ENCODE results near the gene TMF1. TPM values are rescaled to one million over a fixed set of nuclear protein-coding genes. Genes with fewer than 3 reads are reported as not detected.

Gene TMF1
- polyA plus RNA-seq, 1 of the 3 experiments (the other 2 are of a cell fraction), result 3.2 TPM

- WGBS (ENCODE audit: low lambda C conversion rate), result 100% methylated on average over 2 of the region's 3 CpGs
These were observed 66.9 kb downstream of the TMF1 start for GRCh38 chr3:68985146-68985790.

DNA sequence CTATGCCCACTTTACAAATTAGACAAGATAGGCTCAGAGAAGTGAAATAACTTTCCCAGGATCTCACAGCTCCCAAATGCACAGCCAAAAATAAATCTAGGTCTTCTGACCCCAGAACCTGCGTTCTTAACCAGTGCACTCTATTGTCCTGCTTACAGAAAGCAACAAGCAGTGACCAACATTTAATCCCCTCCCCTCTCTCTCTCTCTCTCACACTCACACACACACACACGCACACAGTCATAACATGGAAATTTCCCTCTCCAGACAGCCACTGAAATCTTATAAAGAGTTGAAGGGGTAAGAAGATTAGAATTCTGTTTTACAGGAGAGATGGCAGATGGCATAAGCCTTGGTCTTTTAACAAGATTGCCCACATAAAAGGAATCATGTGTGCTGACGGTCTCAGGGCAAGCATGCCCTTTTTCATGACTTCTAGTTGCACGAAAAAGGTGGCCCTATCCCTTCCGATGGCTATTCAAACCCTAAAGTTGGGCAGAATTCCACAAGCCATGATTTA, 68.1 kb downstream of the TMF1 start:
- H3K27ac ChIP-seq (ENCODE audit: low read depth in 2 of 2, low read length in 1 of 2), result no peak overlapping the region
- H3K36me3 ChIP-seq (replicated peaks in 1 of 2; ENCODE audit: control insufficient read depth in 1 of 2, insufficient read depth in 2 of 2, low read length in 1 of 2), result peaks cover 54 to 73% of the 10 kb centered on the region in 2 experiments
- no peaks in the 10 kb centered on the region for H3F3A ChIP-seq (replicated peaks; ENCODE audit: insufficient read depth)
- no peak overlapping the region for H3K4me3 ChIP-seq (ENCODE audit: low read depth in 2 of 2, low read length in 1 of 2)
- no peaks in the 10 kb centered on the region for H3K9me2 ChIP-seq
- WGBS (ENCODE audit: low lambda C conversion rate), result 92% methylated on average over 5 of the region's 5 CpGs
- no peaks in the 10 kb centered on the region for H3K9me3 ChIP-seq
- ChIA-PET CTCF (interaction anchor here (1.5 kb wide), 1 partner anchor 12 kb away, joined by 4 read pairs; no protein-coding TSS in a partner anchor), POLR2A (no interaction called here)
- no peak overlapping the region for H2AFZ ChIP-seq (ENCODE audit: low read depth)
- no peaks in the 10 kb centered on the region for H3K79me2 ChIP-seq (ENCODE audit: insufficient read depth)
- no peak overlapping the region for H3K4me2 ChIP-seq
- H3K4me1 ChIP-seq (ENCODE audit: control insufficient read depth in 1 of 2, insufficient read depth in 2 of 2, low read depth in 1 of 2, low read length in 1 of 2), result 0 out of 4 replicates have a peak, but pooled peaks cover 0 to 2% of the 10 kb centered on the region in 2 experiments
- no peaks in the 10 kb centered on the region for H4K20me1 ChIP-seq (ENCODE audit: insufficient read depth)
- no peak overlapping the region for H3K9ac ChIP-seq
- no peak for DNase-seq
- TF ChIP-seq GABPA (IDR thresholded peaks at IDR 0.05; ENCODE audit: low read depth) (no peak), TEAD4 (IDR thresholded peaks at IDR 0.05; ENCODE audit: borderline replicate concordance, insufficient read depth) (no peak), MEF2A (IDR thresholded peaks at IDR 0.05; ENCODE audit: borderline replicate concordance, low read depth) (no peak), CHD2 (IDR thresholded peaks at IDR 0.05; ENCODE audit: low read length, partially characterized antibody) (no peak), JUND (IDR thresholded peaks at IDR 0.05) (no peak), TAF1 (IDR thresholded peaks at IDR 0.05; ENCODE audit: borderline replicate concordance, low read depth, low read length) (no peak), RAD21 (IDR thresholded peaks at IDR 0.05; ENCODE audit: low read length) (no peak), RCOR1 (IDR thresholded peaks at IDR 0.05; ENCODE audit: low read length) (no peak)
- TF ChIP-seq, protein P1, sequence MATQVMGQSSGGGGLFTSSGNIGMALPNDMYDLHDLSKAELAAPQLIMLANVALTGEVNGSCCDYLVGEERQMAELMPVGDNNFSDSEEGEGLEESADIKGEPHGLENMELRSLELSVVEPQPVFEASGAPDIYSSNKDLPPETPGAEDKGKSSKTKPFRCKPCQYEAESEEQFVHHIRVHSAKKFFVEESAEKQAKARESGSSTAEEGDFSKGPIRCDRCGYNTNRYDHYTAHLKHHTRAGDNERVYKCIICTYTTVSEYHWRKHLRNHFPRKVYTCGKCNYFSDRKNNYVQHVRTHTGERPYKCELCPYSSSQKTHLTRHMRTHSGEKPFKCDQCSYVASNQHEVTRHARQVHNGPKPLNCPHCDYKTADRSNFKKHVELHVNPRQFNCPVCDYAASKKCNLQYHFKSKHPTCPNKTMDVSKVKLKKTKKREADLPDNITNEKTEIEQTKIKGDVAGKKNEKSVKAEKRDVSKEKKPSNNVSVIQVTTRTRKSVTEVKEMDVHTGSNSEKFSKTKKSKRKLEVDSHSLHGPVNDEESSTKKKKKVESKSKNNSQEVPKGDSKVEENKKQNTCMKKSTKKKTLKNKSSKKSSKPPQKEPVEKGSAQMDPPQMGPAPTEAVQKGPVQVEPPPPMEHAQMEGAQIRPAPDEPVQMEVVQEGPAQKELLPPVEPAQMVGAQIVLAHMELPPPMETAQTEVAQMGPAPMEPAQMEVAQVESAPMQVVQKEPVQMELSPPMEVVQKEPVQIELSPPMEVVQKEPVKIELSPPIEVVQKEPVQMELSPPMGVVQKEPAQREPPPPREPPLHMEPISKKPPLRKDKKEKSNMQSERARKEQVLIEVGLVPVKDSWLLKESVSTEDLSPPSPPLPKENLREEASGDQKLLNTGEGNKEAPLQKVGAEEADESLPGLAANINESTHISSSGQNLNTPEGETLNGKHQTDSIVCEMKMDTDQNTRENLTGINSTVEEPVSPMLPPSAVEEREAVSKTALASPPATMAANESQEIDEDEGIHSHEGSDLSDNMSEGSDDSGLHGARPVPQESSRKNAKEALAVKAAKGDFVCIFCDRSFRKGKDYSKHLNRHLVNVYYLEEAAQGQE (IDR thresholded peaks at IDR 0.05; ENCODE audit: low read depth, low read length), result no peak
- no peaks in the 10 kb centered on the region for H3K27me3 ChIP-seq (ENCODE audit: insufficient read depth)

More at GRCh38 chr3:68985146-68985790, 66.9 kb downstream of the TMF1 start:
- Histone ChIP-seq H3K79me2 (ENCODE audit: insufficient read depth) (no peaks in the 10 kb centered on the region), H2AFZ (ENCODE audit: low read depth) (no peak overlapping the region), H3K27ac (ENCODE audit: low read depth in 2 of 2, low read length in 1 of 2) (no peak overlapping the region), H4K20me1 (ENCODE audit: insufficient read depth) (no peaks in the 10 kb centered on the region), H3K9me3 (no peaks in the 10 kb centered on the region), H3K9ac (no peak overlapping the region), H3K36me3 (replicated peaks in 1 of 2; ENCODE audit: control insufficient read depth in 1 of 2, insufficient read depth in 2 of 2, low read length in 1 of 2) (peaks cover 42 to 63% of the 10 kb centered on the region in 2 experiments), H3K4me3 (ENCODE audit: low read depth in 2 of 2, low read length in 1 of 2) (no peak overlapping the region), H3K27me3 (ENCODE audit: insufficient read depth) (no peaks in the 10 kb centered on the region), H3F3A (replicated peaks; ENCODE audit: insufficient read depth) (no peaks in the 10 kb centered on the region), H3K4me2 (no peak overlapping the region), H3K4me1 (ENCODE audit: control insufficient read depth in 1 of 2, insufficient read depth in 2 of 2, low read depth in 1 of 2, low read length in 1 of 2) (0 out of 4 replicates have a peak, but pooled peaks cover 0 to 3% of the 10 kb centered on the region in 2 experiments), H3K9me2 (no peaks in the 10 kb centered on the region)
- POLR2A ChIA-PET, result no interaction called here
- TF ChIP-seq USF2 (IDR thresholded peaks at IDR 0.05; ENCODE audit: borderline replicate concordance, low read depth, low read length) (no peak), FOSL2 (IDR thresholded peaks at IDR 0.05; ENCODE audit: borderline replicate concordance, low read depth) (no peak), MXI1 (IDR thresholded peaks at IDR 0.05; ENCODE audit: low read depth, low read length) (no peak), YY1 (IDR thresholded peaks at IDR 0.05; ENCODE audit: low read depth) (no peak), SIN3A (IDR thresholded peaks at IDR 0.05; ENCODE audit: borderline replicate concordance, low read depth, low read length) (no peak), EZH2phosphoT487 (IDR thresholded peaks at IDR 0.05; ENCODE audit: borderline replicate concordance, low read depth) (no peak), POLR2AphosphoS5 (IDR thresholded peaks at IDR 0.05; ENCODE audit: low read depth, low read length) (no peak), GATA2 (CRISPR knock-in tag; IDR thresholded peaks at IDR 0.05) (no peak), PBX3 (IDR thresholded peaks at IDR 0.05) (no peak), ELF1 (IDR thresholded peaks at IDR 0.05) (no peak), TEAD4 (IDR thresholded peaks at IDR 0.05; ENCODE audit: borderline replicate concordance, insufficient read depth) (no peak)
- no peak for DNase-seq
- CTCF ChIA-PET, result interaction anchor here (1.5 kb wide), 1 partner anchor 13 kb away, joined by 4 read pairs; no protein-coding TSS in a partner anchor
